ENCODE data around the gene IMPA2. TPM values are rescaled to one million over a fixed set of nuclear protein-coding genes. Genes with fewer than 3 reads are reported as not detected.
A peak's percentile ranks its signal among the peaks of the same experiment; 100 is the strongest.

IMPA2 gene
- polyA plus RNA-seq, 5 donors = 66.2 to 88.3 (median 74.5) TPM

DNA sequence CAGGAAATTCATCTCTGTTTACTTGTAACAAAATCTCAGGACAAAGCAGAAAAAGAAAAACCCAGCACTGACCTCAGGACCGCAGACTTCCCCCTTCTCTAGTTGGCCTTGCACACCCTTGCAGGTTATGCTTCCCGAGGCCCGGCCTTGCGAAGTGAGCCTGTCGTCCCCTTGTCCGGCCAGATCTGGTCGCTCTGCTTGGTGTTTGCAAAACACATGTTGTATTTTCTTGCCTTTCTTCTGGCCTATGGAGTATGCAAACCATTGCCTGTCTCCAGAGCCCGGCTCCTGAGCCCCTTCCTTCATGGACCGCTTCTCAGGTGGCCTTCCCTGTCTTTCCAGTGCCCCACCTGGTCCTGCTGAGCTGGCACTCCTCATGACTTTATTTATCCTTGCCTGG lies 4.8 kb downstream of the IMPA2 start:
- no peak for DNase-seq

DNA sequence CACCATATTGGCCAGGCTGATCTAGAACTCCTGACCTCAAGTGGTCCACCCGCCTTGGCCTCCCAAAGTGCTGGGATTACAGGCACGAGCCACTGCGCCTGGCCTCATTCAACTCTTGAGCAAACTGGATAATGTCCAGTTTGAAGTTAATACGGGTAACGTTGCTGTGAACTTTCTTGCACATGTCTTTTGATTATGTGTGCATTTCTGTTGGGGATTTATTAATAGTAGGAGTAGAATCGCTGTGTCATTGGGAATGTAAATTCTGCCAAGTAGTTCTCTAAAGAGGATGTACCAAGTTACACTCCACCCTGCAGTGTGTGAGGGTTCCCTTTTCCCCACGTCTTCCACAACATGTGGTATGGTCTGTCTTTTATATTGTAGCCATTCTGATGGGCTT lies 6.2 kb downstream of the IMPA2 start:
- no peak for DNase-seq

DNA sequence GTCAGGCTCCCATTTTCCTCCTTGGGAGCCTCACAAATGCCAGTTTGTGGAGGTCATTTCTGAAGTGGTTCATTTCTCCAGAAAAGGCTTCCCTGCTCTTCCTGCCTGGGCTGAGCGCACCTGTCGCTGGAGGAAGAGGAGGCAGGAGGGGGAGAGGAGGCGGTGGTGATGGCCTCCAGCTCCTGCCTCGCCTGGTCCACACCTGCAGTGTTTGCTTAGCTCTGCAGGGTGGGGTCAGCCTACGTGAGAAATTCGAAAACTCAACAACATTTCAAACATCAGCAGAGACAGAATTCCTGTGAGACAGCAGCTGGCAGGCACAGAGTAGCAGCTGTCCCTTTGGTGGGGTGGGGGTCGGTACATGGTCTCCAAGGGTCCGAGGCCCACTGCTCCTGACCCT lies 7.9 kb downstream of the IMPA2 start:
- DNase-seq = no peak

DNA sequence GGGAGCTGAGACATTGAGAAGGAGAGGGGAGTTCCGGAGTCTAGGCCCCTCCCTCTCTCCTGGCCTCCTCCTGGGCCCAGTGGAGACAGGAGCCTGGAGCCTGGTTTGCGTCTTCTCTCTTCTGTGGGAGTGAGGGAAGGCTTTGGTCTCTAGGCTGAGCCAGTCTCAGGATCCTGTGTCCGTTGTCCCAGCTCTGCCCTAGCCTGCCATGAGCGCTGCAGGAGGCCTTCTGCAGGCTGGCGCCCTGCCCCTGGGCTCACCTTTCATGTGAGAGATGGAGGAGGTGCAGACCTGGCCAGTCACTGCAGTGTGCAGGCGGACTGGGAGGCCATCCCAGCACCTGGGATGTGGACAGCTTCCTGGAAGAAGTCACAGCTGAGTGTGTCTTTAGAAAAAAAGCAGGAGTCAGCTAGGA lies 8.7 kb downstream of the IMPA2 start:
- DNase-seq = no peak

- no peak for DNase-seq
Measured at GRCh38 chr18:11990539-11990938, 9.2 kb downstream of the IMPA2 start.

DNA sequence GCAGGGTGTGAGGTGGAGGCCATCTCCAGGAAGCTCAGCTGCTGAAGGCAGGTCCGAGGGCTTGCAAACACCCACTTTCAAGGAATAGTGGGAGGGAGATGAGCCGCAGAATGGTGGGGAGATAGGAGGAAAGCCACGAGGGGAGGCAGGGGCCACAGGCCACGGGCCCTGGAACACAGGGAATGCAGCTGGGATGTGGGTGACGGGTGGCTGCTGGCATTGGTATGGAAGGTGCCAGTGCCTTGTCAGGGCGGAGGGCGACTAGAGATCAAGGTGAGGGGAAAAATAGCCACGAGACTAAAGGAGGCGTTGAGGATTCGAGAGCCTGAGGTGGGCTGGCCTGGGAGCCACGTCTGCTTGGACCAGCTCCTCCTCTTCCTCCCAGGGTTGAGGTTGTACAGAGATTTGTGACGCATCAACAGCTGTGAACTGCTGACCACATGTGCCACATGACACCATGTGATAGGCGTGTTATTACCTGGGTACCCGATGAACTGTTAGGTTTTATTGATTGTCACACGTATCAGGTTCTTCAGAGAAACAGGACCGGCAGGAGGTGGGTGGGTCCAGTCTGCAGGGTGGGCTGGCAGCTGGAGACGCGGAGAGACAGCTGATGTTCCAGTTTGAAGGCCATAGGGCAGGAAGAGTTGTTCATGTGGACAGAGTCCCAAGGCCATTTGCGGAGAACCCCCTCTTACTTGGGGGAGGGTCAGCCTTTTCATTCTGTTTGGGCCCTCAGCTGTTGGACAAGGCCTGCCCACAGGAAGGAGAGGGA lies 9.9 kb downstream of the IMPA2 start:
- DNase-seq = no peak

GRCh38 chr18:11992096-11992790 lies 10.9 kb downstream of the IMPA2 start:
- no peak for DNase-seq

- no peak for DNase-seq
Measured at GRCh38 chr18:11993264-11993916, 12.1 kb downstream of the IMPA2 start.

DNA sequence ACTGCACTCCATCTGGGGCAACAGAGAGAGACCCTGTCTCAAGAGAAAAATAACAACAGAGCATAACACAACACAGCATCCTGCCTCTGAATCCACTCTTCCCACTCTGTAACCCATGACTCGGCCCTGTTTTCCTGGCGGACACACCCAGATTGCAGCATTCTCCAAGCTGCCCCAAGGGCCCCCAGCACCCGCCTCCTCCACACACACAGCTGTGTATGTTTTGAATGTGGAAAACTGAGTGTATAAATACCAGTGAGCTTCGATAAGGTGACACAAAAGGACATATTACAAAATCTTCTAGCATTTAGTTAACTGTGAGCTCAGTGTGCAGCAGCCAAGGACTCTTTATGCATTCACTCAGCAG lies 13.0 kb downstream of the IMPA2 start:
- no peak for DNase-seq

GRCh38 chr18:11994703-11995444 lies 13.6 kb downstream of the IMPA2 start:
- no peak for DNase-seq

DNA sequence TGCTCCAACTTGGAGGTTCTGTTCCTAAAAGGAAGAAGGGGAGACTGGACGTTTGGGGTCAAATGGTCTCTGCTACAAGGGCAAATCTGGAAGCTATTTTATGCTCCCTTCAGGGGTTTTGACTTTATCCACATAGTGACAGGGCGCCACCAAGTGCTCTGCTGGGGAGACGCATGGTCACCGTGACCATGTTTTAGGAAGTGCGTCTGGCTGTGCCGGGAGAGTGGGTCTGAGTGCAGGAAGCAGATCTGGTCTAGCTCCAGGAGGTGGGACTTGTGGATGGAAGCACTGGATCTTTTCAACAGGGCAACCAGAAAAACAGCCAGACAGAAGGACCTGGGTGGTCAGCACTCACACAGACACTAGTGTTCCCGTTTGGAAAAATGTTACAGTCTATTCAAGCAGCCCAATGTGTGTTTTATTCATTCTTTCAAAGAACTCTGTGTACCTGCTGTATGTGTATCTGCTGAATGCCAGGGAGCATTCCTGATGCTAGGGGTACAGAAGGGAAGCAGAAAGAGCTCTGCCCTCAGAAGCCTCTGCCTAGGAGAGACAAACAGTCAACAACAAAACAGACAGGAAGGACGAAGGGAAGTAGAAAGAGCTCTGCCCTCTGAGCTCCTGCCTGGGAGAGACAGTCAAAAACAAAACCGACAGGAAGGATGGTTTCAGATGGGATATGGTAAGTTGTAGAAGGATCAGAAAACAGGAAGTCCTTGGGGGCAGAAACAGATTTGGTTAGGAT lies 14.3 kb downstream of the IMPA2 start:
- DNase-seq = peak in 1 of 2 donors; percentile 56

GRCh38 chr18:11996190-11996754 lies 15.0 kb downstream of the IMPA2 start:
- DNase-seq = no peak

DNA sequence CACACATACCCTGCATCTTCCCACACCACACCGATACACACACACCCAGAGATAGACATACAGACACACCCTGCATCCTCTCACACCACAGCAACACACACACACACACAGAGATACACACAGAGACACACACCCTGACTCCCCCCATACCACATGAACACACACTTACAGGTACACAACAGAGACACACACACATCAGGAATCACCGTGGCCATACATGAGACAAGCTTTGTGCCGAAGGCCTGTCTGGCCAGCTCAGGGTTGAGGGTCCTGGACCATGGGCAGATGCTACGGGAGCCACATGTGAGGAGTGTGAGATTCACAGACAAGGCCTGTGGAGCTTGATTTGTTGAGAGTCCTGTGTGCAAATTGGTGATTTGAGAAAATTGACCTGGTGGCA lies 15.6 kb downstream of the IMPA2 start:
- DNase-seq = no peak

GRCh38 chr18:11997466-11997865 lies 16.2 kb downstream of the IMPA2 start:
- no peak for DNase-seq

GRCh38 chr18:11998193-11998592 lies 16.9 kb downstream of the IMPA2 start:
- no peak for DNase-seq

- no peak for DNase-seq
Measured at GRCh38 chr18:11999429-11999828, 18.1 kb downstream of the IMPA2 start.

- no peak for DNase-seq
Measured at GRCh38 chr18:12000072-12000659, 18.9 kb downstream of the IMPA2 start.

GRCh38 chr18:12001421-12001820 lies 20.1 kb downstream of the IMPA2 start:
- no peak for DNase-seq

DNA sequence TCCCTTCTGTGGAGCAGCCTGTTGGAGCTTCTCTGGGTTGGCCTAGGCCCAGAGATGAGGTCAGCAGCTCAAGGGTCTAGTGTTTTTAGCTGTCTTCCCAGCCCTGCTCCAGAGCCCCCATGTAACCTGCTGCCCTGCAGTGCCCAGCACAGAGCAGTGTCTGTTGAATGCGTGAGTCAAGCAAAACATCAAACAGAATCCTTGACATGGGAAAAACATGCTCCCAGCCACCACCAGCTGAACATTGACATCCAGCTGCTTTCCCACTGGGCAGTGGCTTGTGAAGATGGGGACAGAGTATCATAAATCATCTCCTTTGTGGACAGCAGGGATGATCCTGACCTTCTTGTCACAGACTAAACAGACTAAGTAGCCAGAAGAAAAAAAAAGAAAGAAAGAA lies 22.6 kb downstream of the IMPA2 start:
- no peak for DNase-seq

- DNase-seq = no peak
Measured at GRCh38 chr18:12005538-12006487, 24.5 kb downstream of the IMPA2 start.
